Activated CD4-positive, alpha-beta T cell treated with anti-CD3 and anti-CD28 coated beads for 4 hours (primary cell): ENCODE measurements around the gene BPIFA3.

Source experiments
- DNase-seq, 2 donors: peaks; one replicate each; pipeline ENCODE4 v3.0.0-alpha.2; 2020

The BPIFA3 gene

GRCh38 chr20:33272155-33272873 is 55.2 kb downstream of the BPIFA3 start:
- DNase-seq, result no peak

GRCh38 chr20:33273117-33273851 is 56.1 kb downstream of the BPIFA3 start:
- no peak for DNase-seq

- DNase-seq, result no peak
These were observed 58.1 kb downstream of the BPIFA3 start for GRCh38 chr20:33275215-33275614.

GRCh38 chr20:33275871-33276270 is 58.7 kb downstream of the BPIFA3 start:
- no peak for DNase-seq

- DNase-seq, result no peak
These were observed 59.4 kb downstream of the BPIFA3 start for GRCh38 chr20:33276303-33277113.
